CD4-positive, alpha-beta memory T cell (primary cell): ENCODE measurements around the gene CHN1. TPM values are rescaled to one million over a fixed set of nuclear protein-coding genes. Genes with fewer than 3 reads are reported as not detected.

Experiments
- CTCF ChIA-PET: fragments of 350-600 bp; sonication (Branson Sonifier 250); formaldehyde crosslinking; loops from one replicate; lab custom pipeline; 2021; ENCODE audit warnings: inconsistent platforms; ENCODE audit not compliant: partially characterized antibody; lab: Charles Lee
- POLR2A ChIA-PET: fragments of 350-600 bp; sonication (Branson Sonifier 250); formaldehyde crosslinking; loops from one replicate; lab custom pipeline; 2021; ENCODE audit not compliant: partially characterized antibody; lab: Charles Lee
- DNase-seq, 5 donors: peaks; one replicate each; pipeline versions ENCODE4 v3.0.0 to v3.0.0-alpha.2; 2020 to 2022; ENCODE audit warnings: mixed read lengths in 1 of 5
- H3K27ac ChIP-seq: one replicate; pipeline ENCODE4 v1.7.0; 2013; ENCODE audit warnings: low read depth, low read length
- H3K27me3 ChIP-seq: 2 replicates; pipeline ENCODE4 v1.7.0; 2013; ENCODE audit warnings: mild to moderate bottlenecking, low read length, moderate library complexity; ENCODE audit not compliant: insufficient read depth
- H3K36me3 ChIP-seq: 2 replicates; pipeline ENCODE4 v1.7.0; 2013; ENCODE audit warnings: mild to moderate bottlenecking, low read length, moderate library complexity; ENCODE audit not compliant: insufficient read depth
- H3K4me1 ChIP-seq: 2 replicates; pipeline ENCODE4 v1.7.0; 2013; ENCODE audit warnings: mild to moderate bottlenecking, low read length, moderate library complexity; ENCODE audit not compliant: insufficient read depth
- H3K4me3 ChIP-seq, 2 donors: one replicate each; pipeline ENCODE4 v1.7.0; 2013; ENCODE audit warnings: low read length in 2 of 2, mild to moderate bottlenecking in 1 of 2
- H3K9me3 ChIP-seq, 2 donors: one replicate each; pipeline ENCODE4 v1.7.0; 2013; ENCODE audit warnings: low read length in 2 of 2, control low read depth in 1 of 2; ENCODE audit not compliant: control insufficient read depth in 1 of 2
- H3K27ac Mint-ChIP-seq, 7 donors: one replicate each; pipeline ENCODE4 v1.8.0; 2020 to 2021; ENCODE audit warnings: mixed read lengths in 7 of 7, mild to moderate bottlenecking in 6 of 7, inconsistent platforms in 3 of 7, moderate library complexity in 3 of 7
- H3K27me3 Mint-ChIP-seq, 2 donors: one replicate each; pipeline ENCODE4 v1.8.0; 2020 to 2021; ENCODE audit warnings: mixed read lengths in 2 of 2
- H3K36me3 Mint-ChIP-seq, 2 donors: one replicate each; pipeline ENCODE4 v1.8.0; 2020 to 2021; ENCODE audit warnings: mixed read lengths in 2 of 2, inconsistent platforms in 1 of 2, mild to moderate bottlenecking in 1 of 2
- H3K4me1 Mint-ChIP-seq, 4 donors: one replicate each; pipeline ENCODE4 v1.8.0; 2020 to 2021; ENCODE audit warnings: mixed read lengths in 4 of 4, mild to moderate bottlenecking in 1 of 4
- H3K4me3 Mint-ChIP-seq, 8 donors: one replicate each; pipeline ENCODE4 v1.8.0; 2020 to 2021; ENCODE audit warnings: mixed read lengths in 8 of 8, mild to moderate bottlenecking in 7 of 8, moderate library complexity in 6 of 8, inconsistent platforms in 3 of 8
- H3K9me3 Mint-ChIP-seq, 8 donors: one replicate each; pipeline ENCODE4 v1.8.0; 2020 to 2021; ENCODE audit warnings: mixed read lengths in 8 of 8, mild to moderate bottlenecking in 5 of 8, inconsistent platforms in 3 of 8, moderate library complexity in 1 of 8
- intact Hi-C: fragments of 100-400 bp; cut with micrococcal nuclease; formaldehyde crosslinking; loops from one replicate; pipeline ENCODE4 v1.15.1; 2023
- polyA plus RNA-seq, 2 donors: library from polyadenylated mRNA; unstranded; fragments of 300-500 nt; fragmentation: Illumina TruSeq; gene quantifications; one replicate each; pipeline ENCODE4 v1.2.3, GENCODE V29; 2021
- total RNA-seq, 2 experiments: library from RNA; stranded (reverse); gene quantifications; one replicate each; pipeline ENCODE4 v1.2.3, GENCODE V29; 2021

Gene CHN1
- total and polyA plus RNA-seq, 4 experiments from 2014 or later = 3.4 to 15.3 (median 8.9) TPM

GRCh38 chr2:175011505-175011904 is 6.3 kb upstream of the CHN1 start:
- no peak for DNase-seq
- Histone ChIP-seq H3K36me3 (no peaks in the 10 kb centered on the region), H3K27ac (no peak overlapping the region), H3K4me1 (no peaks in the 10 kb centered on the region), H3K4me3 (no peak overlapping the region), H3K27me3 (no peaks in the 10 kb centered on the region), H3K9me3 (no peaks in the 10 kb centered on the region)
- POLR2A ChIA-PET = interaction anchor here (0.6 kb wide), 2 partner anchors 9 to 45 kb away, joined by 3 to 6 read pairs; no protein-coding TSS in a partner anchor
- H3K27ac Mint-ChIP-seq = peak overlapping the region in 2 of 7 donors; percentile 0 to 1
- no peaks in the 10 kb centered on the region for H3K36me3 Mint-ChIP-seq
- CTCF ChIA-PET = no interaction called here
- H3K4me3 Mint-ChIP-seq = no peak overlapping the region
- H3K4me1 Mint-ChIP-seq = no peaks in the 10 kb centered on the region
- intact Hi-C loops = no loop called here
- peaks cover 3 to 8% of the 10 kb centered on the region in 2 donors for H3K27me3 Mint-ChIP-seq
- H3K9me3 Mint-ChIP-seq = peaks cover 0 to 5% (median 0%) of the 10 kb centered on the region in 8 donors

GRCh38 chr2:175010848-175011254 is 5.7 kb upstream of the CHN1 start:
- Histone ChIP-seq H3K4me3 (no peak overlapping the region), H3K27me3 (no peaks in the 10 kb centered on the region), H3K36me3 (no peaks in the 10 kb centered on the region), H3K4me1 (no peaks in the 10 kb centered on the region), H3K9me3 (no peaks in the 10 kb centered on the region), H3K27ac (no peak overlapping the region)
- intact Hi-C loops = no loop called here
- Mint-ChIP-seq H3K9me3 (peaks cover 0 to 5% (median 0%) of the 10 kb centered on the region in 8 donors), H3K4me1 (peaks cover 0 to 3% (median 2%) of the 10 kb centered on the region in 4 donors), H3K36me3 (no peaks in the 10 kb centered on the region), H3K27ac (no peak overlapping the region), H3K27me3 (peaks cover 5 to 11% of the 10 kb centered on the region in 2 donors), H3K4me3 (no peak overlapping the region)
- ChIA-PET CTCF (no interaction called here), POLR2A (interaction anchor here (0.6 kb wide), 1 partner anchor 8 kb away, joined by 3 read pairs; no protein-coding TSS in a partner anchor)
- DNase-seq = no peak

GRCh38 chr2:175009917-175010621 is 4.9 kb upstream of the CHN1 start:
- POLR2A ChIA-PET = no interaction called here
- DNase-seq = no peak
- Mint-ChIP-seq H3K4me3 (no peak overlapping the region), H3K4me1 (peaks cover 0 to 7% (median 4%) of the 10 kb centered on the region in 4 donors), H3K27me3 (peaks cover 5 to 12% of the 10 kb centered on the region in 2 donors), H3K27ac (no peak overlapping the region), H3K36me3 (no peaks in the 10 kb centered on the region), H3K9me3 (peaks cover 0 to 5% (median 0%) of the 10 kb centered on the region in 8 donors)
- intact Hi-C loops = no loop called here
- H3K27me3 ChIP-seq = no peaks in the 10 kb centered on the region
- H3K9me3 ChIP-seq = no peaks in the 10 kb centered on the region
- no peaks in the 10 kb centered on the region for H3K36me3 ChIP-seq
- CTCF ChIA-PET = interaction anchor here (0.7 to 1.3 kb wide), 2 partner anchors 239 to 261 kb away, joined by 3 to 5 read pairs; no protein-coding TSS in a partner anchor
- H3K27ac ChIP-seq = no peak overlapping the region
- peaks cover 3% of the 10 kb centered on the region for H3K4me1 ChIP-seq
- no peak overlapping the region for H3K4me3 ChIP-seq

- Mint-ChIP-seq H3K27me3 (peaks cover 5 to 17% of the 10 kb centered on the region in 2 donors), H3K4me1 (peaks cover 0 to 13% (median 6%) of the 10 kb centered on the region in 4 donors), H3K4me3 (no peak overlapping the region), H3K27ac (no peak overlapping the region), H3K36me3 (no peaks in the 10 kb centered on the region), H3K9me3 (peaks cover 0 to 2% (median 0%) of the 10 kb centered on the region in 8 donors)
- POLR2A ChIA-PET = no interaction called here
- no peaks in the 10 kb centered on the region for H3K9me3 ChIP-seq
- no peak overlapping the region for H3K4me3 ChIP-seq
- no peaks in the 10 kb centered on the region for H3K36me3 ChIP-seq
- H3K27me3 ChIP-seq = peaks cover 5% of the 10 kb centered on the region
- intact Hi-C loops = no loop called here
- H3K4me1 ChIP-seq = peaks cover 9% of the 10 kb centered on the region
- no peak overlapping the region for H3K27ac ChIP-seq
- CTCF ChIA-PET = interaction anchor here (0.7 to 1.3 kb wide), 3 partner anchors 9 to 238 kb away, joined by 3 to 5 read pairs (median 3); no protein-coding TSS in a partner anchor
- no peak for DNase-seq
Measured at GRCh38 chr2:175008801-175009495, 3.8 kb upstream of the CHN1 start.

GRCh38 chr2:175008009-175008408 is 2.8 kb upstream of the CHN1 start:
- CTCF ChIA-PET = interaction anchor here (0.8 to 1.1 kb wide), 4 partner anchors 10 to 308 kb away, joined by 3 to 4 read pairs (median 4); no protein-coding TSS in a partner anchor
- intact Hi-C loops = no loop called here

GRCh38 chr2:175007510-175007909 is 2.3 kb upstream of the CHN1 start:
- Histone ChIP-seq H3K27ac (no peak overlapping the region), H3K4me1 (peaks cover 9% of the 10 kb centered on the region), H3K36me3 (no peaks in the 10 kb centered on the region), H3K27me3 (peaks cover 13% of the 10 kb centered on the region), H3K4me3 (no peak overlapping the region), H3K9me3 (no peaks in the 10 kb centered on the region)
- Mint-ChIP-seq H3K36me3 (no peaks in the 10 kb centered on the region), H3K27me3 (peaks cover 10 to 26% of the 10 kb centered on the region in 2 donors), H3K4me3 (no peak overlapping the region), H3K4me1 (peaks cover 0 to 13% (median 6%) of the 10 kb centered on the region in 4 donors), H3K9me3 (no peaks in the 10 kb centered on the region), H3K27ac (no peak overlapping the region)
- DNase-seq = no peak
- ChIA-PET CTCF (interaction anchor here (0.8 to 1.1 kb wide), 3 partner anchors 18 to 308 kb away, joined by 3 to 4 read pairs (median 4); no protein-coding TSS in a partner anchor), POLR2A (no interaction called here)
- intact Hi-C loops = no loop called here

More at GRCh38 chr2:175008009-175008408, 2.8 kb upstream of the CHN1 start:
- Histone ChIP-seq H3K27ac (no peak overlapping the region), H3K9me3 (no peaks in the 10 kb centered on the region), H3K4me3 (no peak overlapping the region), H3K27me3 (peaks cover 13% of the 10 kb centered on the region), H3K36me3 (no peaks in the 10 kb centered on the region), H3K4me1 (peaks cover 9% of the 10 kb centered on the region)
- POLR2A ChIA-PET = no interaction called here
- H3K27me3 Mint-ChIP-seq = peaks cover 5 to 21% of the 10 kb centered on the region in 2 donors
- H3K4me3 Mint-ChIP-seq = no peak overlapping the region
- no peaks in the 10 kb centered on the region for H3K36me3 Mint-ChIP-seq
- no peak overlapping the region for H3K27ac Mint-ChIP-seq
- no peaks in the 10 kb centered on the region for H3K9me3 Mint-ChIP-seq
- no peak for DNase-seq
- peaks cover 0 to 13% (median 6%) of the 10 kb centered on the region in 4 donors for H3K4me1 Mint-ChIP-seq

GRCh38 chr2:175006281-175006680 is 1.1 kb upstream of the CHN1 start:
- POLR2A ChIA-PET = interaction anchor here (1.0 kb wide), 1 partner anchor 514 kb away, joined by 4 read pairs; no protein-coding TSS in a partner anchor
- H3K27me3 Mint-ChIP-seq = peaks cover 14 to 33% of the 10 kb centered on the region in 2 donors
- Histone ChIP-seq H3K27ac (no peak overlapping the region), H3K4me3 (no peak overlapping the region), H3K9me3 (no peaks in the 10 kb centered on the region), H3K36me3 (no peaks in the 10 kb centered on the region), H3K27me3 (peaks cover 18% of the 10 kb centered on the region), H3K4me1 (peaks cover 9% of the 10 kb centered on the region)
- DNase-seq = no peak
- peak overlapping the region; percentile 80 to 86 (median 82) for H3K4me3 Mint-ChIP-seq
- H3K27ac Mint-ChIP-seq = peak overlapping the region in 2 of 7 donors; percentile 80 to 87
- no peaks in the 10 kb centered on the region for H3K36me3 Mint-ChIP-seq
- peaks cover 0 to 13% (median 6%) of the 10 kb centered on the region in 4 donors for H3K4me1 Mint-ChIP-seq
- intact Hi-C loops = no loop called here
- CTCF ChIA-PET = interaction anchor here (0.9 to 1.8 kb wide), 4 partner anchors 9 to 413 kb away, joined by 3 to 4 read pairs (median 4); no protein-coding TSS in a partner anchor
- H3K9me3 Mint-ChIP-seq = no peaks in the 10 kb centered on the region
